H1 (cell line): ENCODE data around the gene HES3. TPM values are rescaled to one million over a fixed set of nuclear protein-coding genes. Genes with fewer than 3 reads are reported as not detected.

Source experiments
- CTCF ChIA-PET: fragments of 300-600 bp; sonication (Branson Sonifier 250); formaldehyde crosslinking; loops from one replicate; lab custom pipeline; 2021; ENCODE audit not compliant: partially characterized antibody; lab: Charles Lee
- POLR2A ChIA-PET: fragments of 300-600 bp; sonication (Branson Sonifier 250); formaldehyde crosslinking; loops from one replicate; lab custom pipeline; 2021; ENCODE audit warnings: inconsistent platforms; ENCODE audit not compliant: partially characterized antibody; lab: Charles Lee
- DNase-seq, 2 experiments: peaks; one replicate each; pipeline versions ENCODE4 v3.0.0 to v3.0.0-alpha.2; 2010 to 2022; ENCODE audit warnings: low spot score in 2 of 2, low read depth in 1 of 2, mixed read lengths in 1 of 2
- FAIRE-seq: peaks from 2 replicates; lab custom pipeline; 2011; peaks lifted over from hg19 to GRCh38; lab: Jason Lieb, UNC
- H2AFZ ChIP-seq: 2 replicates; pipeline ENCODE4 v1.8.1; 2012; ENCODE audit warnings: low read length, inconsistent platforms
- H2AK5ac ChIP-seq: 2 replicates; pipeline ENCODE4 v1.6.1; 2013; ENCODE audit warnings: low read depth, low read length
- H2BK120ac ChIP-seq: replicated peaks from 2 replicates; pipeline ENCODE3; 2013; ENCODE audit warnings: low read depth, low read length, inconsistent platforms
- H2BK12ac ChIP-seq: 2 replicates; pipeline ENCODE4 v1.6.1; 2013; ENCODE audit warnings: low read depth, low read length
- H2BK15ac ChIP-seq: 2 replicates; pipeline ENCODE4 v1.6.1; 2013; ENCODE audit warnings: low read length
- H2BK20ac ChIP-seq: 2 replicates; pipeline ENCODE4 v1.6.1; 2013; ENCODE audit warnings: low read length
- H2BK5ac ChIP-seq: 2 replicates; pipeline ENCODE4 v1.6.1; 2013; ENCODE audit warnings: low read depth, low read length
- H3K14ac ChIP-seq: 2 replicates; pipeline ENCODE4 v1.6.1; 2013; ENCODE audit warnings: inconsistent platforms; ENCODE audit not compliant: insufficient read length
- H3K18ac ChIP-seq: 2 replicates; pipeline ENCODE4 v1.6.1; 2013; ENCODE audit warnings: low read length; ENCODE audit errors: extremely low read depth
- H3K23ac ChIP-seq: 2 replicates; pipeline ENCODE4 v1.6.1; 2013; ENCODE audit warnings: inconsistent platforms; ENCODE audit not compliant: insufficient read length
- H3K23me2 ChIP-seq: 2 replicates; pipeline ENCODE4 v1.6.1; 2013; ENCODE audit warnings: low read depth, low read length
- H3K27ac ChIP-seq: 2 replicates; pipeline ENCODE4 v1.6.1; 2011; ENCODE audit warnings: low read depth, low read length, inconsistent platforms
- H3K27me3 ChIP-seq, 4 experiments: replicated peaks in 1 of 4; 1 replicate in 1 of 4; 2 replicates in 3 of 4; pipeline versions ENCODE4 v1.6.1 to v1.8.1; 2011 to 2013; ENCODE audit warnings: low read length in 3 of 4, mild to moderate bottlenecking in 3 of 4, inconsistent platforms in 2 of 4, mixed read lengths in 2 of 4, moderate library complexity in 1 of 4; ENCODE audit not compliant: control insufficient read depth in 3 of 4, insufficient read depth in 3 of 4; ENCODE audit errors: extremely low read depth in 1 of 4
- H3K36me3 ChIP-seq, 4 experiments: 2 replicates each; pipeline versions ENCODE4 v1.6.1 to v1.8.1; 2011 to 2013; ENCODE audit warnings: mild to moderate bottlenecking in 4 of 4, low read length in 3 of 4, moderate library complexity in 2 of 4, control low read depth in 1 of 4, inconsistent platforms in 1 of 4; ENCODE audit not compliant: insufficient read depth in 4 of 4, control insufficient read depth in 2 of 4
- H3K4ac ChIP-seq: replicated peaks from 2 replicates; pipeline ENCODE3; 2013; ENCODE audit warnings: low read length, low read depth, mixed read lengths, inconsistent platforms; ENCODE audit not compliant: insufficient read length
- H3K4me1 ChIP-seq, 4 experiments: replicated peaks in 1 of 4; 1 replicate in 1 of 4; 2 replicates in 3 of 4; pipeline versions ENCODE4 v1.6.1 to v1.8.1; 2011 to 2013; ENCODE audit warnings: low read length in 3 of 4, inconsistent platforms in 2 of 4, mixed read lengths in 1 of 4; ENCODE audit not compliant: insufficient read depth in 4 of 4, control insufficient read depth in 3 of 4
- H3K4me2 ChIP-seq, 2 experiments: 2 replicates each; pipeline versions ENCODE4 v1.6.1 to v1.8.1; 2011 to 2013; ENCODE audit warnings: low read depth in 2 of 2, low read length in 2 of 2, control low read depth in 1 of 2, inconsistent platforms in 1 of 2, mild to moderate bottlenecking in 1 of 2; ENCODE audit not compliant: insufficient read depth in 1 of 2
- H3K4me3 ChIP-seq, 4 experiments: fragments of 200-600, 300-600 bp in 1 of 4; sonication (generic), shearing (Covaris generic), sonication (Bioruptor Twin) in 1 of 4; 2 replicates each; pipeline versions ENCODE4 v1.5.1 to v1.8.1; 2011 to 2016; ENCODE audit warnings: low read length in 4 of 4, low read depth in 3 of 4, control low read depth in 2 of 4, inconsistent platforms in 2 of 4, mild to moderate bottlenecking in 2 of 4, mixed read lengths in 1 of 4, moderate library complexity in 1 of 4; ENCODE audit not compliant: insufficient read depth in 2 of 4; ENCODE audit errors: extremely low read depth in 1 of 4
- H3K56ac ChIP-seq: replicated peaks from 2 replicates; pipeline ENCODE3; 2013; ENCODE audit warnings: low read depth, mild to moderate bottlenecking, mixed read lengths, low read length, inconsistent platforms; ENCODE audit not compliant: insufficient read length
- H3K79me1 ChIP-seq: 2 replicates; pipeline ENCODE4 v1.6.1; 2013; ENCODE audit warnings: low read depth, low read length, control low read depth
- H3K79me2 ChIP-seq, 2 experiments: 2 replicates each; pipeline versions ENCODE4 v1.6.1 to v1.8.1; 2012 to 2013; ENCODE audit warnings: low read length in 2 of 2, mild to moderate bottlenecking in 2 of 2, inconsistent platforms in 1 of 2; ENCODE audit not compliant: insufficient read depth in 2 of 2, control insufficient read depth in 1 of 2
- H3K9ac ChIP-seq, 4 experiments: replicated peaks in 1 of 4; 1 replicate in 1 of 4; 2 replicates in 3 of 4; pipeline versions ENCODE4 v1.6.1 to v1.8.1; 2011 to 2013; ENCODE audit warnings: low read depth in 3 of 4, low read length in 3 of 4, control low read depth in 2 of 4, mild to moderate bottlenecking in 2 of 4, moderate library complexity in 2 of 4, inconsistent platforms in 1 of 4; ENCODE audit errors: extremely low read depth in 1 of 4
- H3K9me3 ChIP-seq, 2 experiments: 2 replicates each; pipeline versions ENCODE4 v1.6.1 to v1.8.1; 2012 to 2013; ENCODE audit warnings: mild to moderate bottlenecking in 2 of 2, moderate library complexity in 2 of 2, control low read depth in 1 of 2, inconsistent platforms in 1 of 2, low read depth in 1 of 2, low read length in 1 of 2, mixed read lengths in 1 of 2; ENCODE audit not compliant: insufficient read depth in 2 of 2
- H4K20me1 ChIP-seq, 2 experiments: replicated peaks in 1 of 2; 2 replicates each; pipeline versions ENCODE3 to v1.8.1; 2011 to 2013; ENCODE audit warnings: inconsistent platforms in 2 of 2, low read length in 2 of 2, mild to moderate bottlenecking in 1 of 2; ENCODE audit not compliant: insufficient read depth in 2 of 2, control insufficient read depth in 1 of 2
- H4K5ac ChIP-seq: 2 replicates; pipeline ENCODE4 v1.6.1; 2013; ENCODE audit warnings: low read length, low read depth, mixed read lengths, inconsistent platforms; ENCODE audit not compliant: insufficient read length
- H4K8ac ChIP-seq: 2 replicates; pipeline ENCODE4 v1.8.0; 2013; ENCODE audit warnings: mild to moderate bottlenecking, moderate library complexity, low read length, inconsistent platforms; ENCODE audit not compliant: insufficient read depth; ENCODE audit errors: extremely low read depth
- H4K91ac ChIP-seq: replicated peaks from 2 replicates; pipeline ENCODE3; 2013; ENCODE audit warnings: low read length, mixed read lengths, inconsistent platforms; ENCODE audit not compliant: insufficient read length
- CBX8 ChIP-seq: fragments of 300-800, 300-1000 bp; sonication (generic); IDR thresholded peaks from 2 replicates; pipeline ENCODE4 v1.7.1; 2016; ENCODE audit warnings: low read depth, low read length, borderline replicate concordance
- HDAC2 ChIP-seq, 2 experiments: fragments of 300-600 bp in 1 of 2; sonication (generic) in 1 of 2; IDR thresholded peaks; 2 replicates each; pipeline ENCODE4 v1.6.1; 2011 to 2012; ENCODE audit warnings: low read depth in 2 of 2, low read length in 2 of 2, mild to moderate bottlenecking in 2 of 2, moderate library complexity in 2 of 2, borderline replicate concordance in 1 of 2, inconsistent platforms in 1 of 2
- JUND ChIP-seq: IDR thresholded peaks from 2 replicates; pipeline ENCODE4 v1.6.1; 2011; ENCODE audit warnings: mild to moderate bottlenecking, improper control_type of control experiment, low read length
- KDM4A ChIP-seq: IDR thresholded peaks from one replicate; pipeline ENCODE4 v1.7.1; 2012; ENCODE audit warnings: low read depth, mild to moderate bottlenecking, moderate library complexity, low read length, inconsistent platforms; ENCODE audit not compliant: severe bottlenecking
- KDM5A ChIP-seq: fragments of 200-600 bp; IDR thresholded peaks from 2 replicates; pipeline ENCODE4 v1.7.1; 2012; ENCODE audit warnings: mild to moderate bottlenecking, low read length, inconsistent platforms, mixed read lengths
- NANOG ChIP-seq: IDR thresholded peaks from 2 replicates; pipeline ENCODE4 v1.6.1; 2011; ENCODE audit warnings: low read length, low read depth, mild to moderate bottlenecking, inconsistent platforms; ENCODE audit not compliant: insufficient read depth, poor library complexity, severe bottlenecking
- RAD21 ChIP-seq, 2 experiments: IDR thresholded peaks in 1 of 2; conservative IDR thresholded peaks in 1 of 2; 2 replicates each; pipeline ENCODE4 v1.6.1; 2011; ENCODE audit warnings: low read depth in 2 of 2, low read length in 2 of 2, improper control_type of control experiment in 1 of 2, inconsistent platforms in 1 of 2, mild to moderate bottlenecking in 1 of 2, moderate library complexity in 1 of 2
- RNF2 ChIP-seq: fragments of 200-900, 300-1000 bp; sonication (generic); IDR thresholded peaks from 2 replicates; pipeline ENCODE4 v1.7.1; 2016; ENCODE audit warnings: borderline replicate concordance, low read depth, mild to moderate bottlenecking, antibody characterized with exemption, low read length; ENCODE audit not compliant: poor library complexity, severe bottlenecking; ENCODE audit errors: missing control alignments
- RXRA ChIP-seq: IDR thresholded peaks from 2 replicates; pipeline ENCODE4 v1.6.1; 2011; ENCODE audit warnings: low read depth, mild to moderate bottlenecking, low read length, moderate library complexity; ENCODE audit not compliant: insufficient read depth
- SAP30 ChIP-seq: fragments of 300-600 bp; sonication (generic); IDR thresholded peaks from 2 replicates; pipeline ENCODE4 v1.7.1; 2012; ENCODE audit warnings: low read length, moderate library complexity, mild to moderate bottlenecking, inconsistent platforms; ENCODE audit not compliant: insufficient read depth, insufficient replicate concordance
- SP2 ChIP-seq: IDR thresholded peaks from 2 replicates; pipeline ENCODE4 v1.6.1; 2012; ENCODE audit warnings: mild to moderate bottlenecking, low read length, inconsistent platforms
- WGBS, 2 experiments: shearing (Covaris generic) in 1 of 2; methylation state at CpG; one replicate each; pipeline versions ENCODE4 v1.1.6 to v1.1.7; 2013 to 2015; ENCODE audit warnings: low lambda C conversion rate in 2 of 2, mixed read lengths in 2 of 2, inconsistent platforms in 1 of 2, low coverage in 1 of 2, missing lambda C conversion rate in 1 of 2; ENCODE audit not compliant: insufficient replicate concordance in 2 of 2, insufficient coverage in 1 of 2, insufficient read length in 1 of 2; ENCODE audit errors: extremely low coverage in 1 of 2, missing lambda C conversion rate in 1 of 2; 5-methylcytosine and 5-hydroxymethylcytosine counted together
- polyA plus RNA-seq, 7 experiments: library from polyadenylated mRNA; depleted of rRNA in 3 of 7; stranded (reverse) in 5 of 7; unstranded in 2 of 7; fragments of >200 nt in 5 of 7; fragments of 200-250 nt in 2 of 7; gene quantifications; 1 replicate in 5 of 7; 2 replicates in 1 of 7; 4 replicates in 1 of 7; pipeline versions ENCODE4 v1.2.1 to v1.2.3, GENCODE V29; 2011 to 2013; ENCODE audit warnings: missing spikeins in 2 of 7, mixed read lengths in 2 of 7
- total RNA-seq: library from RNA; stranded (reverse); fragmentation: NEBNext Ultra II Directional; extraction: Animal tissue kit (Norgen Biotek cat#: 25700); gene quantifications from 2 replicates; pipeline ENCODE4 v1.2.1, GENCODE V29; 2021

Gene HES3
- total and polyA plus RNA-seq, 2 of the 8 experiments (the other 6 are each of a cell fraction or from before 2014, with no cell fraction given) = 38.8 to 54.3 TPM

DNA sequence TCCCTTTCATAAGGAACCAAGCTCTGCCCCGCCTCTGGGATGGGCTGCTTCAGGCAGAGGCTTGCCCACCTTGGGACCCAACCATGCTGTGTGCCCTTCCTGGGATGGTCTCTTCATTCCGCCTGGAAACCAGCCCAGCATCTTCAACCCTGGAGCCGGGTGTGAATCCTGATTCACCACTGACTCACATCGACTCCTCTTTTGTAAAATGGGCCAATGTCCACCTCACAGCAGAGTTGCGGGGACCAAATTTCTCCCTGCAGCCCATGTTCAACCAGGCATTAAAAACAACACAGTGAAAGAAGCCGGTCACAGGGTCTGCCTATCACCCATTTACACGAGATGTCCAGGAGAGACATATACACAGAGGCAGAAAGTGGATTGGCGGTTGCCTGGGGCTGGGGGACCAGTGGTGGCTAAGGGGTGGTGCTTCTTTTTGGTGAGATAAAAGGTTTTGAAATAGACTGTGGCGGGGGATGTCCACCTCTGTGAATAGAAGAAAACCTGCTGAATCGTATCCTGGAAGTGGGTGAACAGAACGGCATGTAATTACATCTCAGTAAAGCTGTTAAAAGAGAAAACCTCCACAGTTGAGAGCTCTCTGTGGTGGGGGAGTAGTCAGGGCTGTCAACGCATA lies 23.8 kb downstream of the HES3 start:
- Histone ChIP-seq H2BK5ac (no peak overlapping the region), H3K27me3 (no peaks in the 10 kb centered on the region; a peak in 1 of 7 replicates), H2AFZ (no peak overlapping the region), H4K8ac (no peak overlapping the region), H4K91ac (no peak overlapping the region), H3K27ac (no peak overlapping the region), H3K4me3 (no peak overlapping the region), H4K5ac (no peak overlapping the region), H3K9me3 (no peaks in the 10 kb centered on the region), H4K20me1 (peaks cover 5 to 22% of the 10 kb centered on the region in 2 experiments), H2BK20ac (no peak overlapping the region), H3K79me2 (no peaks in the 10 kb centered on the region), H2BK15ac (no peak overlapping the region), H3K9ac (no peak overlapping the region), H2BK120ac (no peak overlapping the region), H3K36me3 (no peaks in the 10 kb centered on the region), H2BK12ac (no peak overlapping the region), H3K4me1 (peaks cover 0 to 3% (median 0%) of the 10 kb centered on the region in 4 experiments; a peak in 3 of 7 replicates), H3K4ac (no peak overlapping the region), H3K18ac (no peak overlapping the region), H3K23me2 (no peaks in the 10 kb centered on the region), H3K79me1 (no peaks in the 10 kb centered on the region), H3K4me2 (no peak overlapping the region), H3K23ac (no peak overlapping the region), H2AK5ac (no peak overlapping the region), H3K56ac (no peak overlapping the region), H3K14ac (no peak overlapping the region)
- ChIA-PET POLR2A (interaction anchor here (0.8 to 1.2 kb wide), 2 partner anchors 21 to 22 kb away, joined by 3 read pairs; no protein-coding TSS in a partner anchor), CTCF (interaction anchor here (0.8 to 7.0 kb wide), 24 partner anchors 9 to 226 kb away, joined by 3 to 51 read pairs (median 5); no protein-coding TSS in a partner anchor)
- 91% methylated on average over 12 of the region's 12 CpGs; no CpG with 5 or more reads in 1 of the 2 experiments for WGBS, 2 experiments
- FAIRE-seq (no peak), DNase-seq (no peak)
- no peak for TF ChIP-seq RXRA
- TF ChIP-seq RNF2 = no peak
- TF ChIP-seq RAD21 (IDR thresholded peaks at IDR 0.05 in 1 of 2, conservative IDR thresholded peaks at IDR 0.05 in 1 of 2; ENCODE audit: low read depth in 2 of 2, low read length in 2 of 2) = no peak
- TF ChIP-seq KDM5A = no peak
- TF ChIP-seq SAP30 = no peak
- TF ChIP-seq CBX8 = no peak
- no peak for TF ChIP-seq KDM4A
- no peak for TF ChIP-seq NANOG
- no peak for TF ChIP-seq SP2
- TF ChIP-seq JUND = no peak
- no peak for TF ChIP-seq HDAC2 (IDR thresholded peaks at IDR 0.05; ENCODE audit: borderline replicate concordance in 1 of 2, low read depth in 2 of 2, low read length in 2 of 2)
